ENCODE data around the gene OBSCN. TPM values are rescaled to one million over a fixed set of nuclear protein-coding genes. Genes with fewer than 3 reads are reported as not detected.
A peak's percentile ranks its signal among the peaks of the same experiment; 100 is the strongest.

OBSCN gene
- total and polyA plus RNA-seq, 2 of the 4 experiments (the other 2 are of a cell fraction): 4.1 to 9.5 TPM

GRCh38 chr1:228353601-228354371 lies 145.9 kb downstream of the OBSCN start:
- CTCF ChIA-PET: no interaction called here
- POLR2A ChIA-PET (ENCODE audit: unreplicated experiment): no interaction called here
- ATAC-seq (ENCODE audit: low read depth): no peak

More at GRCh38 chr1:228353601-228354371, 145.9 kb downstream of the OBSCN start:
- Histone ChIP-seq H3K4me2 (ENCODE audit: low read depth, low read length) (no peak overlapping the region), H3K36me3 (ENCODE audit: control insufficient read depth, insufficient read depth, low read length) (no peaks in the 10 kb centered on the region), H2BK120ac (ENCODE audit: low read depth, low read length) (no peak overlapping the region), H3K9me1 (ENCODE audit: insufficient read depth, low read length) (no peaks in the 10 kb centered on the region), H4K8ac (ENCODE audit: low read depth in 2 of 2, low read length in 2 of 2) (no peak overlapping the region), H3K9ac (ENCODE audit: low read depth, low read length) (no peak overlapping the region), H4K5ac (ENCODE audit: low read depth, low read length) (no peak overlapping the region), H3K23ac (ENCODE audit: low read depth, low read length) (no peak overlapping the region), H4K91ac (ENCODE audit: insufficient read depth, low read depth, low read length) (no peak overlapping the region), H3K79me1 (ENCODE audit: low read depth in 1 of 2, low read length in 2 of 2) (no peaks in the 10 kb centered on the region), H3K4me3 (ENCODE audit: insufficient read depth, low read depth, low read length) (no peak overlapping the region), H3K4ac (ENCODE audit: low read depth, low read length) (no peak overlapping the region), H2AK5ac (ENCODE audit: low read depth, low read length) (no peak overlapping the region), H3K27ac (ENCODE audit: insufficient read depth, low read length) (no peak overlapping the region), H4K20me1 (ENCODE audit: insufficient read depth, low read length) (no peaks in the 10 kb centered on the region), H3K9me3 (ENCODE audit: control insufficient read depth, insufficient read depth, low read length) (no peaks in the 10 kb centered on the region), H3K14ac (replicated peaks; ENCODE audit: low read depth, low read length) (no peak overlapping the region), H3K18ac (ENCODE audit: low read depth, low read length) (no peak overlapping the region), H2BK15ac (ENCODE audit: low read depth, low read length) (no peak overlapping the region), H3K56ac (ENCODE audit: extremely low read depth, insufficient read depth, low read length) (no peak overlapping the region), H2BK20ac (ENCODE audit: low read depth, low read length) (no peak overlapping the region), H3K4me1 (ENCODE audit: control insufficient read depth, insufficient read depth, low read length) (no peaks in the 10 kb centered on the region), H2AFZ (replicated peaks; ENCODE audit: low read length, poor library complexity) (no peak overlapping the region), H3K27me3 (ENCODE audit: control insufficient read depth, insufficient read depth, low read length) (no peaks in the 10 kb centered on the region; the same call in 1 of the 2 replicates), H2AK9ac (replicated peaks; ENCODE audit: low read depth, low read length, poor library complexity) (peak overlapping the region; percentile 18), H2BK5ac (ENCODE audit: low read depth, low read length, poor library complexity, severe bottlenecking) (no peak overlapping the region)
- 76% methylated on average over 6 of the region's 11 CpGs; no CpG with 5 or more reads in 1 of the 2 experiments for WGBS, 2 experiments (ENCODE audit: extremely low coverage in 2 of 2, insufficient read length in 1 of 2)
- no peak for DNase-seq
- intact Hi-C loops (cut with micrococcal nuclease) (no loop called here), in situ Hi-C loops (cut with MboI; ENCODE audit: low sequenced_read_pairs) (no loop called here), dilution Hi-C loops (cut with HindIII; ENCODE audit: low sequenced_read_pairs, unreplicated experiment) (no loop called here)
- no peak for TF ChIP-seq MXI1 (IDR thresholded peaks at IDR 0.05; ENCODE audit: borderline replicate concordance, low read depth, low read length)
- no peak for TF ChIP-seq CTCF (conservative IDR thresholded peaks at IDR 0.05; ENCODE audit: low read depth, low read length)
- TF ChIP-seq RCOR1 (IDR thresholded peaks at IDR 0.05; ENCODE audit: insufficient replicate concordance, low read length): no peak
- no peak for TF ChIP-seq CEBPB (IDR thresholded peaks at IDR 0.05; ENCODE audit: low read depth, low read length)
- TF ChIP-seq RAD21 (IDR thresholded peaks at IDR 0.05; ENCODE audit: low read length): no peak
- no peak for TF ChIP-seq CHD1 (IDR thresholded peaks at IDR 0.05; ENCODE audit: low read depth, low read length)
- no peak for TF ChIP-seq POLR2A (IDR thresholded peaks at IDR 0.05; ENCODE audit: low read depth, low read length)
- no peak for TF ChIP-seq BHLHE40 (IDR thresholded peaks at IDR 0.05; ENCODE audit: low read depth, low read length)
- TF ChIP-seq MAZ (IDR thresholded peaks at IDR 0.05; ENCODE audit: borderline replicate concordance, low read depth, low read length): no peak
- no peak for TF ChIP-seq ELK1 (IDR thresholded peaks at IDR 0.05; ENCODE audit: borderline replicate concordance, low read depth, low read length)
- no peak for TF ChIP-seq SMC3 (IDR thresholded peaks at IDR 0.05; ENCODE audit: low read depth, low read length)
- no peak for TF ChIP-seq USF2 (IDR thresholded peaks at IDR 0.05; ENCODE audit: low read depth, low read length)
- no peak for TF ChIP-seq MAFK (IDR thresholded peaks at IDR 0.05; ENCODE audit: low read depth, low read length)
- TF ChIP-seq RFX5 (IDR thresholded peaks at IDR 0.05; ENCODE audit: low read depth, low read length): no peak
- no peak for TF ChIP-seq NFE2L2 (IDR thresholded peaks at IDR 0.05; ENCODE audit: low read depth, low read length)
- no peak for TF ChIP-seq FOS (IDR thresholded peaks at IDR 0.05; ENCODE audit: low read depth, low read length)
- no TSS peak for BruUV-seq (replicated peaks)
